DMS114 treated with DMSO at 0.1 percent for 48 hours (cell line): ENCODE results near the gene SLC35F3.
"Not testable (repeated sequence)": the region's sequence is repeated elsewhere in the genome, so short reads cannot be mapped to it uniquely, and the experiment has no call there.

Source experiments
- DNase-seq: peaks from one replicate; lab custom pipeline; 2025; ENCODE audit not compliant: unreplicated experiment; lab: John Stamatoyannopoulos, UW

Gene SLC35F3

DNA sequence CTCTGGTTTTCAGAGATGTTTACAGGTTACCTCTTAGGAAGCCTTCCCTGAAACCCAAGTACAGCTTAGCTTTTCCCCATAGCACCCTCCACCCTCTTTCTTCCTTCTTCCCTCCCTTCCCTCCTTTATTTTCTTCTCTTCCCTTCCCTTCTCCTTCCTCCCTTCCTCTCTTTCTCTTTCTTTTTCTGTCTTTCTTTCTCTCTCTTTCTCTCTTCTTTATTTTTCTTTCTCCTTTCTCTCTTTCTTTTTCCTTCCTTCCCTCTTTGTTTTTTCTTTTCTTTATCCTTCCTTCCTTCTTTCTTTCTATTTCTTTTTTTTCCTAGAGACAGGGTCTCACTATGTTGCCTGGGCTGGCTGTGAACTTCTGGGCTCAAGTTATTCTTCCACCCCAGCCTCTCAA is 231.6 kb downstream of the SLC35F3 start:
- DNase-seq, result no peak

DNA sequence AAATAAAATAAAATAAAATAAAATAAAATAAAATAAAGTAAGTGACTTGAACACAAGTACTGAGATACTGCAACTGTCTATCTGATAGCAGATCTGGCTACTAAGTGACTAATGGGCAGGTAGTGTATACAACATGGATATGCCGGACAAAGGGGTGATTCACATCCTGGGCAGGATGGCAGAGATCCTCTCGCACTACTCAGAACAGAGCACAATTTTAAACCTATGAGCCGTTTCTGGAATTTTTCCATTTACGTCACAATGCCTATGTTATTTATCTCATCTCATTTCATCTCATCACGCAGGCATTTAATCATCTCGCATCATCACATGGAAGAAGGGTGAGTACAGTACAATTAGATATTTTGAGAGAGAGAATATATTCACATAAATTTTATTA is 235.5 kb downstream of the SLC35F3 start:
- no peak for DNase-seq

DNA sequence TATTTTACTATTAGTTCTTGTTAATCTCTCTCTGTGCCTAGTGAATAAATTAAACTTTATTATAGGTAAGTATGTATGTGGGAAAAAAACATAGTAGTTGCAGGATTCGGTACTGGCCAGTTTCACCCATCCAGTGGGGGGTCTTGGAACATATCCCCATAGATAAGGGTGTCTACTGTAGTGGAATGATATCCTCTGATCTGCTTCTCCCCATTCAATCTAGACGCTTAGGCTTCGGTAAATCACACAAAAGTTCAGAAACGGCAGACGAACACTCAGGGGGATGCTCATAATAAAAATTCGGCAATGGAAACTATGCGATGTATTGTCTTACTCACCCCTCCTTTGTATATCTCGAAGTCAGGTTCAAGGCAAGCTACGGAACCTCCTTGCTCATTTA is 235.9 kb downstream of the SLC35F3 start:
- no peak for DNase-seq

GRCh38 chr1:234141006-234141405 is 236.5 kb downstream of the SLC35F3 start:
- DNase-seq, result no peak

GRCh38 chr1:234143681-234144080 is 239.2 kb downstream of the SLC35F3 start:
- DNase-seq, result no peak

- no peak for DNase-seq
These were observed 240.4 kb downstream of the SLC35F3 start for GRCh38 chr1:234144901-234145300.

DNA sequence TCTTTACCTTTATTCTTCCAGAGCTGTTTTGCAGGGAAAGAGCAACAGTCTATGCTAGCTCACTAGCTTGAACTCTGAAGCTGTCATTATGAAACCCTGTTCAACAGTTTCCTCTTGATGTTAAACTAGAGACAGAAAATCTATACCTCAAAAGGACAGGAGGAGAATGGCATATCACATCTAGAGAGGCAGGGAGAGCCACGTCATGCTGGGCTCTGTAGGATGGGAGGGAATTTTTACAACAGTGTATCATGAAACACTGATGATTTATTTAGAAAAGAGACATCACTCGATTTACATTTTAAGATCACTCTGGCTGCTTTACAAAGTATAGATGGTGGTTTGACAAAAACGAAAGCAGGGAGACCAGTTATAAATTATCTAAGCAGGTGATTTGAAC is 243.9 kb downstream of the SLC35F3 start:
- no peak for DNase-seq

DNA sequence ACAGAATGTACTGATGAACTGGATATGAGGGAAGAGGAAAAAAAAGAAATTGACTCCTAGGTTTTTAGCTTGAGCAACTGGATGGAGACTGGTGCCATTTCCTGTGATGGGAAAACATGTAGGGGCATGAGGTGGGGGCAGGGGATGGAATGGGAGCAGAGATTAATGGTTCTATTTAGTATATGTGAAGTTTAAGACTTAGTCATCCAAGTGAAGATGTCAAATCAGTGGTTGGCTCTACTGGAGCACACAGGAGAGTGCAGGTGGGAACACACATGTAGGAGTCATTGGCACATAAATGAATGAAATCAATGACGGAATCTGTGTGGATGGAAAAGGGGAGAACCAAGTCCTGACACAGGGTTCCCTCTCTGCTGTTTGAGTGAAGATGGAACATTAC is 244.3 kb downstream of the SLC35F3 start:
- DNase-seq, result no peak

- DNase-seq, result no peak
These were observed 244.7 kb downstream of the SLC35F3 start for GRCh38 chr1:234149217-234149616.

- DNase-seq, result no peak
These were observed 246.4 kb downstream of the SLC35F3 start for GRCh38 chr1:234150892-234151291.

DNA sequence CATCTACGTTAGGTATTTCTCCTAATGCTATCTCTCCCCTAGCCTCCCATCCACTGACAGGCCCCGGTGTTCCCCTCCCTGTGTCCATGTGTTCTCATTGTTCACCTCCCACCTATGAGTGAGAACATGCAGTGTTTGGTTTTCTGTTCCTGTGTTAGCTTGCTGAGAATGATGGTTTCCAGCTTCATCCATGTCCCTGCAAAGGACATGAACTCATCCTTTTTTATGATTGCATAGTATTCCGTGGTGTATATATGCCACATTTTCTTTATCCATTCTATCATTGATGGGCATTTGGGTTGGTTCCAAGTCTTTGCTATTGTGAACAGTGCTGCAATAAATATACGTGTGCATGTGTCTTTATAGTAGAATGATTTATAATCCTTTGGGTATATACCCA is 247.9 kb downstream of the SLC35F3 start:
- DNase-seq, result not testable (repeated sequence)

DNA sequence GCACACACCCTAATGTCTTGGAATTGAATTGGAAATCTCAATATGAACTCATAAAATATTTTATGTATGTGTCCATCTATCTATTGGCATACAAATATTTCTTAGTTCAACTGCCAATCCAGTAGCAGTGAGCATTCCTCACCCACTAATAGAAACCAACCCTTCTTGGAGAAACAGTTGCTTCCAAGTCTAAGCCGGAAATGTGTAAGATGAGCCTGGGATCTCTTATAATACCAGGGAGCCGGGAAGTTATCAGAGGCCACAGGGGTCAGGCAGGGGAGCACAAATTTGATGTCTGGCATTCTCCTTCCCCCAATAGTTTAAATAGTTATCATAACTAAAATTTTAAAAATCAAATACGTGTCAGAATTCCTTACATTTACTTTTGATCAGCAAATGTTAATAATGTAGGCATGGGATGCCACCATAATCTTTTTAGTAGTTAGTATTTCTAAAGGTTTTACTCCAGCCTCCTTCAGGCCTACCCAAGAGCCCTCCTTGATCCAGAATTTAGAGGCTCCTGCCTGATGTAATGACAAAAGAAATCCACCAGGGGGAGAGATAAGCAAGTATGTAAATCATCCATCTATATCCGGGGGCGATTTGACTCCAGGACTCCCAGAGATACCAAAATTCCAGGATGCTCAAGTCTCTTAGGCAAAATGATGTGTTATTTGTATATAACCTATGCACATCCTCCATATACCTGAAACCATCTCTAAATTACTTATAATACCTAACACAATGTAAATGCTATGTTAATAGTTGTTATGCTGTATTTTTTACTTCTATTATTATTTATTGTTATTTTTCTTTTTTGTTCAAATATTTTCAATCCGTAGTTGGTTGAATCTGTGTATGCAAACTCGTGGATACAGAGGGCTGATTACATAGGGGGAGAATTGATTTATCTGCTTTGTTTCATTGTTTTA is 250.1 kb downstream of the SLC35F3 start:
- peak; percentile 75 for DNase-seq

GRCh38 chr1:234162661-234163060 is 258.2 kb downstream of the SLC35F3 start:
- no peak for DNase-seq

DNA sequence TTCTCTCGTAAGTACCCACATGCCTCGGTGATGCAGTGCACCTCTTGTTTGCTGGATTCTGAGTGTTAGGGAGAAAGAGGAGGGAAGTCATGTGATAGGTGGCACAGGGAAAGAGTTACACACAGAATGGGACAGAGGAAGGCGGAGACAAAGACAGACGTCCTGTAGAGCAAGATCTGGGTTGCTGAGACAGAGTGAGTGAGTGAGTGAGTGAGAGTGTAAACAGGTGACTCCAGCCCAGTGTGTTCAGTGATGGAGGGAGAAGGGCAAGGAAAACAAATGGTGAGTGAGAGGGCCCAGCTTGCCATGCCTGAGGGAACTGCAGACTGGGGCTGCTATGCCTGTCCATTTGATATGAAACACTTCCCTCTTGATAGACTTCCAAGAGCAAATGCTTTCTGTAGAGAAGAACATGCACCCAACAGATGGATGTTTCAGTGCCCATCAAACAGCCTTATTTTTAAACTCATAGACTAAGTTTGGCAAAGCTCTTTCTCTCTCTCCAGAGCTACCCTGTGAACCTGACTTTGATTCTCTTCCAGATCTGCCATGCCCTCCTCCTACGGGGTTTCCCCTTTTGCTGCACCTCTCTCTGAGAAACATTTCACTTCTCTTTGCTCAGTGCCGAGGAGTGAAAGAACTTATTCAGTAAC is 258.9 kb downstream of the SLC35F3 start:
- no peak for DNase-seq

- no peak for DNase-seq
These were observed 259.7 kb downstream of the SLC35F3 start for GRCh38 chr1:234164098-234164709.

DNA sequence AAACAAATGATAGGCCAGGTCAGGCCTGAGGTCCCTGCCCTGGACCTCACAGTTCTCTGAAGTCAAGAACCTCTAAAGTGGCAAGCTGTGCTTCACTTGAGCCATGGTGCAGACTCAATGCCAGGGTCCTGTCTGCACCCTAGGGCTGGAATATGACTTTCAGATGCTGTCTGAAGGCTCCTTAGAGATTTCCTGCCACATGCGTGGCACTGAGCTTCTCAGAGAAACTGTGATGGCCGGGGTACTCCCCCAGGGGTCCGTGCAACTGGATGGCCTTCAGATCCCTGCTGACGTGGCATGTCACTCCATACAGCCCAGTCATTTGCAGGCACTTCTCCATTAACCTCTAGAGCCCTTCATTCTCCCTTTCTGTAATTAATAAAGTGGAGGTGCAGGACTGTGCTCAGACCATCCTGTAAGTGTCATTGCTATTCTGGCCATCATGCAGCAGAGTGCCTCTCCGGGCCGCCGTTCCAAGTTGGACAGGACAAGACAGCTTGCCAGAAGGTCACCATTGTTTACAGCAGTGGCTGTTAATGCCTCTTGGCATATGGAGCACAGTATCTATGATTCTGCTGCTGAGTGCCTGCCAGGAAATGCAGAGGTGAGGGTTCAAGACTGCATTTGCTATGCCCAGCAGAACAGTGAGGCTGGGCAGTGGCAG is 263.7 kb downstream of the SLC35F3 start:
- DNase-seq, result no peak

- no peak for DNase-seq
These were observed 264.8 kb downstream of the SLC35F3 start for GRCh38 chr1:234169161-234169849.

GRCh38 chr1:234170067-234170466 is 265.6 kb downstream of the SLC35F3 start:
- DNase-seq, result no peak

GRCh38 chr1:234170622-234171021 is 266.1 kb downstream of the SLC35F3 start:
- no peak for DNase-seq

- no peak for DNase-seq
These were observed 269.5 kb downstream of the SLC35F3 start for GRCh38 chr1:234173968-234174367.

GRCh38 chr1:234175363-234175762 is 270.9 kb downstream of the SLC35F3 start:
- DNase-seq, result no peak
